RWPE2 (cell line): ENCODE measurements around the gene IDH3B.

ENCODE experiments used
- ATAC-seq: fragments of 200-7000 bp; cut with Tn5 transposase; 3 replicates; pipeline ENCODE4 v1.9.1; 2021; ENCODE audit warnings: low read depth
- DNase-seq: peaks from one replicate; pipeline ENCODE4 v3.0.0-alpha.2; 2020; ENCODE audit warnings: low spot score
- H3K27ac ChIP-seq: fragments of 450-650 bp; 2 replicates; pipeline ENCODE4 v1.5.1; 2017; ENCODE audit warnings: mild to moderate bottlenecking; ENCODE audit not compliant: poor library complexity, severe bottlenecking
- H3K27me3 ChIP-seq: fragments of 250-450 bp; sonication (Bioruptor Pico); 2 replicates; pipeline ENCODE4 v1.5.1; 2021; ENCODE audit warnings: mild to moderate bottlenecking, moderate library complexity; ENCODE audit not compliant: insufficient read depth, poor library complexity, severe bottlenecking
- H3K36me3 ChIP-seq: fragments of 250-450 bp; sonication (Bioruptor Pico); 2 replicates; pipeline ENCODE4 v1.5.1; 2020; ENCODE audit warnings: low read depth, mild to moderate bottlenecking, moderate library complexity
- H3K4me1 ChIP-seq: fragments of 250-450 bp; sonication (Bioruptor Pico); 2 replicates; pipeline ENCODE4 v1.5.1; 2021; ENCODE audit warnings: mild to moderate bottlenecking, moderate library complexity; ENCODE audit not compliant: insufficient read depth, poor library complexity, severe bottlenecking
- H3K4me3 ChIP-seq: fragments of 250-450 bp; sonication (Bioruptor Pico); 2 replicates; pipeline ENCODE4 v1.5.1; 2021; ENCODE audit warnings: mild to moderate bottlenecking, moderate library complexity; ENCODE audit not compliant: severe bottlenecking
- H3K9me3 ChIP-seq: fragments of 250-450 bp; sonication (Bioruptor Pico); 2 replicates; pipeline ENCODE4 v1.5.1; 2021; ENCODE audit warnings: mild to moderate bottlenecking, moderate library complexity; ENCODE audit not compliant: severe bottlenecking
- TF ChIP-seq, protein P1 (sequence below): fragments of 450-650 bp; IDR thresholded peaks from one replicate; pipeline ENCODE4 v1.5.1; 2017; ENCODE audit warnings: mild to moderate bottlenecking, moderate library complexity; ENCODE audit not compliant: poor library complexity, severe bottlenecking

Gene IDH3B

GRCh38 chr20:2703716-2704475 lies 39.9 kb upstream of the IDH3B start:
- no peak for ATAC-seq
- Histone ChIP-seq H3K36me3 (no peaks in the 10 kb centered on the region), H3K27ac (no peak overlapping the region), H3K27me3 (peaks cover 3% of the 10 kb centered on the region), H3K4me1 (no peaks in the 10 kb centered on the region), H3K9me3 (no peaks in the 10 kb centered on the region), H3K4me3 (no peak overlapping the region)
- no peak for DNase-seq
- TF ChIP-seq, protein P1, sequence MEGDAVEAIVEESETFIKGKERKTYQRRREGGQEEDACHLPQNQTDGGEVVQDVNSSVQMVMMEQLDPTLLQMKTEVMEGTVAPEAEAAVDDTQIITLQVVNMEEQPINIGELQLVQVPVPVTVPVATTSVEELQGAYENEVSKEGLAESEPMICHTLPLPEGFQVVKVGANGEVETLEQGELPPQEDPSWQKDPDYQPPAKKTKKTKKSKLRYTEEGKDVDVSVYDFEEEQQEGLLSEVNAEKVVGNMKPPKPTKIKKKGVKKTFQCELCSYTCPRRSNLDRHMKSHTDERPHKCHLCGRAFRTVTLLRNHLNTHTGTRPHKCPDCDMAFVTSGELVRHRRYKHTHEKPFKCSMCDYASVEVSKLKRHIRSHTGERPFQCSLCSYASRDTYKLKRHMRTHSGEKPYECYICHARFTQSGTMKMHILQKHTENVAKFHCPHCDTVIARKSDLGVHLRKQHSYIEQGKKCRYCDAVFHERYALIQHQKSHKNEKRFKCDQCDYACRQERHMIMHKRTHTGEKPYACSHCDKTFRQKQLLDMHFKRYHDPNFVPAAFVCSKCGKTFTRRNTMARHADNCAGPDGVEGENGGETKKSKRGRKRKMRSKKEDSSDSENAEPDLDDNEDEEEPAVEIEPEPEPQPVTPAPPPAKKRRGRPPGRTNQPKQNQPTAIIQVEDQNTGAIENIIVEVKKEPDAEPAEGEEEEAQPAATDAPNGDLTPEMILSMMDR = no peak

- DNase-seq (no peak), ATAC-seq (no peak)
- H3K9me3 ChIP-seq = no peaks in the 10 kb centered on the region
- H3K27ac ChIP-seq = no peak overlapping the region
- TF ChIP-seq, protein P1 = no peak
- H3K4me3 ChIP-seq = no peak overlapping the region
- H3K4me1 ChIP-seq = no peaks in the 10 kb centered on the region
- H3K27me3 ChIP-seq = no peaks in the 10 kb centered on the region
- no peaks in the 10 kb centered on the region for H3K36me3 ChIP-seq
Observed at GRCh38 chr20:2701671-2702081, 37.7 kb upstream of the IDH3B start.

GRCh38 chr20:2700913-2701620 lies 37.1 kb upstream of the IDH3B start:
- DNase-seq = no peak
- TF ChIP-seq, protein P1 = no peak
- Histone ChIP-seq H3K27me3 (no peaks in the 10 kb centered on the region), H3K4me3 (no peak overlapping the region), H3K4me1 (no peaks in the 10 kb centered on the region), H3K9me3 (no peaks in the 10 kb centered on the region), H3K36me3 (no peaks in the 10 kb centered on the region), H3K27ac (no peak overlapping the region)
- no peak for ATAC-seq

- Histone ChIP-seq H3K27ac (no peak overlapping the region), H3K36me3 (no peaks in the 10 kb centered on the region), H3K4me1 (no peaks in the 10 kb centered on the region), H3K9me3 (no peaks in the 10 kb centered on the region), H3K4me3 (no peak overlapping the region), H3K27me3 (no peaks in the 10 kb centered on the region)
- no peak for DNase-seq
- ATAC-seq = peak; percentile 21; the same call in 1 of the 3 replicates
- TF ChIP-seq, protein P1 = peak; percentile 5
Observed at GRCh38 chr20:2699775-2700413, 35.9 kb upstream of the IDH3B start.
